Right cardiac atrium (tissue), 5 donors: ENCODE results near the gene LRP11. TPM values are rescaled to one million over a fixed set of nuclear protein-coding genes. Genes with fewer than 3 reads are reported as not detected.
A peak's percentile ranks its signal among the peaks of the same experiment; 100 is the strongest.
"Not testable (repeated sequence)": the region's sequence is repeated elsewhere in the genome, so short reads cannot be mapped to it uniquely, and the experiment has no call there.

Source experiments
- ATAC-seq, 2 donors: fragments of 200-7000 bp; cut with Tn5 transposase; one replicate each; pipeline versions ENCODE4 v1.8.0 to v1.9.1; 2020; ENCODE audit warnings: moderate library complexity in 2 of 2, mild to moderate bottlenecking in 1 of 2
- DNase-seq, 3 donors: peaks; one replicate each; pipeline ENCODE4 v3.0.0-alpha.2; 2020
- H3K27ac ChIP-seq: one replicate; pipeline ENCODE4 v1.5.1; 2013; ENCODE audit warnings: mild to moderate bottlenecking, low read length, control low read depth, moderate library complexity
- H3K27me3 ChIP-seq: one replicate; pipeline ENCODE4 v1.6.1; 2013; ENCODE audit not compliant: control insufficient read depth, insufficient read depth
- H3K4me1 ChIP-seq: one replicate; pipeline ENCODE4 v1.6.1; 2013; ENCODE audit warnings: low read length; ENCODE audit not compliant: control insufficient read depth, insufficient read depth
- H3K4me3 ChIP-seq: one replicate; pipeline ENCODE4 v1.5.1; 2013; ENCODE audit warnings: low read length, control low read depth
- H3K9me3 ChIP-seq: one replicate; pipeline ENCODE4 v1.6.1; 2013; ENCODE audit warnings: low read length; ENCODE audit not compliant: control insufficient read depth
- WGBS: extraction: QIAGEN DNeasy Blood & Tissue Kit; methylation state at CpG from one replicate; pipeline ENCODE4 v1.1.7; 2013; 5-methylcytosine and 5-hydroxymethylcytosine counted together
- intact Hi-C, 4 donors: fragments of 100-400 bp; cut with DNase I; formaldehyde crosslinking; loops; one replicate each; pipeline versions ENCODE4 v1.11.0 to v1.14.0; 2022 to 2023
- polyA plus RNA-seq: library from polyadenylated mRNA; stranded (reverse); fragments of 200-250 nt; gene quantifications from one replicate; pipeline ENCODE4 v1.2.3, GENCODE V29; 2013
- total RNA-seq, 4 donors: library from RNA; stranded (reverse); fragmentation: NEBNext Ultra II Directional; extraction: Animal tissue kit (Norgen Biotek cat#: 25700); gene quantifications; one replicate each; pipeline ENCODE4 v1.2.1, GENCODE V29; 2021
- donor health status: healthy with polysubstance abuse.
- donor health status: DM: no; HTN: yes; CAD: no.
- donor health status: DM: no; HTN: no; CAD: no.
- donor health status: DM: no; HTN: yes; CAD: no; lungs with severe emphysema.
- donor health status: DM: yes; HTN: yes; CAD: no.

LRP11 gene
- total and polyA plus RNA-seq, 5 donors: 11.5 to 36.6 (median 22.6) TPM

DNA sequence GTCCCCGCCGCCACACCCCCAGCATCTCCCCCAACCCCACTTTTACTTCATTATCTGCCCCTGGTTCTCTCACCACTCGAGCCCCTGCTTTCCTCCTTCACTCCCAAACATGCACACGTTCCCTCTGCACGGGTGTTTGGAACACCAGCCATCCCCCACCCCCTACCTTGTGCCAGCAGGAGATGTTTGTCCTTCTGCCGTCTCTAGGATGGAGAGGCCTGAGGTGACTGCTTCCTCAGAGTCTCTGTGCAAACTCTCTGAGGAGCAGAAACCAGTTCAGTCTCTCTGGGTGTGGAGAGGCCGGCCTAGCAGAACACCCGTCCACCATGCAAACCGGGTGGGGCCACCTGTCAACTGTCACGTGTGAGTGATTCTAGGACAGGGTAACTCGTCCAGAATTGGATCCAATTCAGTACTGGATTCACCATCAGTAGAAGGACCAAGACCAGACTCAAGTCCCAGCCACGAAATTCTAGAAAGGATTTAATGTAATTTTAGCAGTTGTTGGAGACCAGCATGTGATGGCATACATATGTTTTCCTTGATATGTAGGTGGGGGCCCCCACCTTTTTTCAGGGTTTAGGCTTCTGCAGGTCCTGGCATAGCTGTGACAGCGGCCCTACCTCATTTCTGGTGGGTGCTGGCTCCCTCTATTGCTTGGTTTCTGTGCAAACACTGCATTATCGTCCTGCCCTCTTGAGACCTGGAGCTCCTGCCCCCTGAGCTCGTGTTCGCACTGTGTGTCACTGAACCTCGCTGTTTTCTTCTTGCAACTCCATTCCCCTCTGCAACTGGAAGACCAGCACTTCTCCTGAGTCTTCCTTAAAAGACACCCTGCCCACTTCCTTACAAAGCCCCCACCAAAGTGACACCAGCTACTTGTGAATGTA, 33.9 kb upstream of the LRP11 start, which contains the start of gene RAET1E:
TSS of gene RAET1E (minus strand) at position 259 of the 890 bp plus-strand sequence. CDS start 7,212 bp downstream, outside the sequence.
- H3K27ac ChIP-seq: peak within 1 kb of the TSS; percentile 66
- peak in 1 of 3 donors; percentile 45 for DNase-seq
- peaks cover 22% of the 10 kb centered on the region for H3K4me1 ChIP-seq
- no peak within 1 kb of the TSS for H3K4me3 ChIP-seq
- no peak for ATAC-seq
- H3K9me3 ChIP-seq: no peaks in the 10 kb centered on the region
- H3K27me3 ChIP-seq: no peaks in the 10 kb centered on the region
- intact Hi-C loops: no loop called here
- 70% methylated on average over 17 of the region's 17 CpGs for WGBS

DNA sequence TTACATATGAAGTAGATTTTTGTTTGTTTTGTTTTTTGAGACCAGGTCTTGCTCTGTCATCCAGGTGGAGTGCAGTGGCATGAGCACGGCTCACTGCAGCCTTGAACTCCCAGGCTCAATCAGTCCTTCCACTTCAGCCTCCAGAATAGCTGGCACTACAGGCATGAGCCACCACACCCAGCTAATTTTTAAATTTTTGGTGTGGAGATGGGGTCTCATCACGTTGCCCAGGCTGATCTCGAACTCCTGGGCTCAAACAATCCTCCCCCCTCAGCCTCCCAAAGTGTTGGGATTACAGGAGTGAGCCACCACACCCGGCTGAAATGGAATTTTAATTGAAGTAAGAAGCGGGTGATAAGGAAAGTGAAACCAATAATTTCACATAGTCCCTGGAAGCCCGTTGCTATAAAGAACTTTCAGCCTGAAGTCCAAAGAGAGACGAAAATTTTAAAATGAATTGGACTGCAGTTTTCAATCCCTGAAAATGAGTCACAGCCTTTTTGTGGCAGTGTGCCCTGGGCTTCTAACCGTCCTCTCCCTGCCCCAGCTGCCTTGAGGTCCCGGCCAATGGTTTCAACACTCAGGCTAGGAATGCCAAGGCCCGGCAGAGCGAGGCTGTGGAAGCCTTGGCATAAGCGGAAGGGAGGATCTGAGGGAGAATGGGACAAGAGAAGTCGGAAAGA, 33.0 kb upstream of the LRP11 start:
- no peak overlapping the region for H3K4me3 ChIP-seq

DNA sequence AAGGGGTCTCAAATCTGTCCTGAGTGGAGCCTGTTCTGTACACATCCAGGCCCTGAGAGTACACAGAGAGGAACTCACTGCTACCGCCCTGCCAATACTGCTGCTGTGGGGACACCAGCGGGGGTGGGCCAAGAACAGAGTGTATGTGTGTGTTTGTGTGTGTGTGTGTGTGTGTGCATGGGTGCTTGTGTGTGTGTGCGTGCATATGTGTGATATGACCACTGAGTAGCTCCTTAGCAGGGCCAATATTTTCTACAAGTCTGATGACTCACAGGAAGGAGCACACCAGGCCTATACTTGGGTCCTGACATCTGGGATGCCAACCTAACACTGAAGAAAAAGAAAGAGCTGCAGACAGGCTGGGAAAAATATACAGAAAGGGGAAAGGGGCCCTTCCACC, 32.3 kb upstream of the LRP11 start:
- 82% methylated on average over 3 of the region's 3 CpGs for WGBS
- intact Hi-C loops: no loop called here
- peaks cover 22% of the 10 kb centered on the region for H3K4me1 ChIP-seq
- DNase-seq (peak in 1 of 3 donors; percentile 62), ATAC-seq (peak in 1 of 2 donors; percentile 11)
- no peak overlapping the region for H3K4me3 ChIP-seq
- no peaks in the 10 kb centered on the region for H3K9me3 ChIP-seq
- H3K27me3 ChIP-seq: no peaks in the 10 kb centered on the region
- H3K27ac ChIP-seq: peak overlapping the region; percentile 66

More for the DNA sequence above, 33.0 kb upstream of the LRP11 start:
- Histone ChIP-seq H3K27me3 (no peaks in the 10 kb centered on the region), H3K9me3 (no peaks in the 10 kb centered on the region), H3K4me1 (peaks cover 22% of the 10 kb centered on the region), H3K27ac (peak overlapping the region; percentile 66)
- peak; percentile 88 to 90 for ATAC-seq
- peak; percentile 91 to 95 (median 91) for DNase-seq
- WGBS: 47% methylated on average over 13 of the region's 13 CpGs
- intact Hi-C loops: no loop called here

DNA sequence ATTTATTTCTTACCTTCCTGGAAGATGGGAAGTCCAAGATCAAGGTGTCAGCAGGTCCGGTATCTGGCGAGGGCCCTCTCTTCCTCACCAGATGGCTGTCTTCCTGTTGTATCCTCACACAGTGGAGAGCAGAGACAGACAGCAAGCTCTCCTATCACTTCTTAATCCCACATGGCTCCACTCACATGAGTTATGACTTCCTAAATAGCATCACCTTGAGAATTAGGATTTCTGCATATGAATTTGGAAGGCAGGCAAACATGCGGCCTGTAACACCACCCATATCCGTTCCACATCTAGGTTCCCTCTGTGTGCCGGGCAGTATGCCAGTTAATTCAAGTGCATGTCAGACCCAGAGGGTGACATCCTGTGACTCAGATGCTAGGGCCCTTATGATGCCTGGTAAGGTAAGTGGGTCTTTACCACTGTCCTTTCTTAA, 31.7 kb upstream of the LRP11 start:
- 29% methylated on average over 5 of the region's 5 CpGs for WGBS
- ATAC-seq (peak; percentile 64 to 87), DNase-seq (peak; percentile 68 to 74 (median 70))
- Histone ChIP-seq H3K27me3 (no peaks in the 10 kb centered on the region), H3K4me1 (peaks cover 22% of the 10 kb centered on the region), H3K27ac (peak overlapping the region; percentile 82), H3K4me3 (no peak overlapping the region), H3K9me3 (no peaks in the 10 kb centered on the region)
- intact Hi-C loops: no loop called here

DNA sequence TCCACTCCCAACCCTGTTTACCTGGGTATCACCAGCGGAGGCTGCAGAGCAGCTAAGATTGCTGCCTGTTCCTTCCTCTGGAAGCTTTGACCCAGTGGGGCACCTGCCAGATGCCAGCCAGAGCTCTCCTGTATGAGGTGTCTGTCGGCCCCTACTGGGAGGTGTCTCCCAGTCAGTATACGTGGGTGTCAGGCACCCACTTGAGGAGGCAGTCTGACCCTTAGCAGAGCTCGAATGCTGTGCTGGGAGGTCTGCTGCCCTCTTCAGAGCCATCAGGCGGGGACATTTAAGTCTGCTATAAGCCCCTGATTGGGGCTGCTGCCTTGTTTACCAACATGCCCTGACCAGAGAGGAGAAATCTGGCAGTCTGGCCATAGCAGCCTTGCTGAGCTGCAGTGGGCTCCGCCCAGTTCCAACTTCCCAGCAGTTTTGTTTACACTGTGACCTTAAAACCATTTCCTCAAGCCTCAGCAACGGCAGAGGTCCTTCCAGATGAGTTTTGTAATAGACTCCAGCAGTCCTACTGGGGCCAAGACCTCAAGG, 31.0 kb upstream of the LRP11 start:
- peak; percentile 87 to 88 for ATAC-seq
- Histone ChIP-seq H3K27ac (peak overlapping the region; percentile 86), H3K4me1 (peaks cover 22% of the 10 kb centered on the region), H3K9me3 (no peaks in the 10 kb centered on the region), H3K27me3 (no peaks in the 10 kb centered on the region), H3K4me3 (no peak overlapping the region)
- intact Hi-C loops: no loop called here
- DNase-seq: peak; percentile 77 to 89 (median 83)
- WGBS: 41% methylated on average over 7 of the region's 7 CpGs

DNA sequence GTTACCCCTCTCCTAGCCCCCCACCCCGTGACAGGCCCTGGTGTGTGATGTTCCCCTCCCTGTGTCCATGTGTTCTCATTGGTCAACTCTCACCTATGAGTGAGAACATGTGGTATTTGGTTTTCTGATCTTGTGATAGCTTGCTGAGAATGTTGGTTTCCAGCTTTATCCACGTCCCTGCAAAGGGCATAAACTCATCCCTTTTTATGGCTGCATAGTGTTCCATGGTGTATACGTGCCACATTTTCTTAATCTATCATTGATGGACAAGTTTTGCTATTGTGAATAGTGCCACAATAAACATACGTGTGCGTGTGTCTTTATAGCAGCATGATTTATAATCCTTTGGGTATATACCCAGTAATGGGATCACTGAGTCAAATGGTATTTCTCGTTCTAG, 27.7 kb upstream of the LRP11 start:
- peaks cover 17% of the 10 kb centered on the region for H3K4me1 ChIP-seq
- DNase-seq, H3K27ac ChIP-seq, intact Hi-C loops, H3K4me3 ChIP-seq, H3K9me3 ChIP-seq, ATAC-seq, H3K27me3 ChIP-seq: not testable (repeated sequence)
- WGBS: 76% methylated on average over 6 of the region's 6 CpGs

DNA sequence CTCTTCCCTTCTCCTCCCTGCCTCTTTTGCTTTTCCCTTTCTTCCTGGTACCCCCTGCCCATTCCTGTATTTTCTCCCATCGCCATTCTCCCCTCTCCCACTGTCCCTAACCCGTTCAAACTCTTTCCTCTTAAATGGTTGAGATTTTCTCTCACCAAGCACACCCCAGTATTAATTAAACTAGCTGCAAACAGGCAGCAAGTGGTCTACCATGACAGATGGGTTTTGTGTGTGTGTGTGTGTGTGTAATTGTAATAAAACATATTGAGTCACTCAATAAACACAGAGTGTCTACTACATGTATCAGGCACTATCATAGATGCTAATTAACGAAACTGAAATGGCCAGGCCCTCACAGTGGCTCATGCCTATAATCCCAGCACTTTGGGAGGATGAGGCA, 27.1 kb upstream of the LRP11 start:
- Histone ChIP-seq H3K27me3 (no peaks in the 10 kb centered on the region), H3K9me3 (no peaks in the 10 kb centered on the region), H3K4me1 (peaks cover 11% of the 10 kb centered on the region), H3K27ac (no peak overlapping the region), H3K4me3 (no peak overlapping the region)
- 85% methylated on average over 3 of the region's 3 CpGs for WGBS
- DNase-seq: no peak
- no peak for ATAC-seq
- intact Hi-C loops: no loop called here

DNA sequence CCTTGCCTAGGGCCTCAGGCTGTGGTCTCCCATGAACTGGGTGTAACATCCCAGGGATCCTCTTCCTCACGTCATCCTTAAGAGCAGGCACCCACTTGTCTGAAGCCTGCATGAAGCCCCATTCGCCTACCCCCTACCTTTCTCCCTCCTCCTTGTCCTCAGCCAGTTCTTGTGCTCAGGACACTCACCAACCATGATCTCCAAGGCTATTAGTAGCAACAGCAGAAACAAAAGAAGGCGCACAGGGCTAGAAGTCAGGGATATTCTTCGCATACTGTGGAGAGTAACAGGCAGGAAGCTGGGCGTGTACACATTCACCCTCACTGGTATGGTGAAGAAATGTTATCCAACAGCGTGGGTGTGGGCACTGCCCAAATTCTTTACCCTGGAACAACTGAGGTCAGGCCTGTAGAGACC, 26.5 kb upstream of the LRP11 start:
- intact Hi-C loops: no loop called here
- no peaks in the 10 kb centered on the region for H3K9me3 ChIP-seq
- H3K4me3 ChIP-seq: no peak overlapping the region
- DNase-seq (no peak), ATAC-seq (peak in 1 of 2 donors; percentile 49)
- H3K27me3 ChIP-seq: no peaks in the 10 kb centered on the region
- no peak overlapping the region for H3K27ac ChIP-seq
- H3K4me1 ChIP-seq: peaks cover 6% of the 10 kb centered on the region
- WGBS: 68% methylated on average over 6 of the region's 6 CpGs

DNA sequence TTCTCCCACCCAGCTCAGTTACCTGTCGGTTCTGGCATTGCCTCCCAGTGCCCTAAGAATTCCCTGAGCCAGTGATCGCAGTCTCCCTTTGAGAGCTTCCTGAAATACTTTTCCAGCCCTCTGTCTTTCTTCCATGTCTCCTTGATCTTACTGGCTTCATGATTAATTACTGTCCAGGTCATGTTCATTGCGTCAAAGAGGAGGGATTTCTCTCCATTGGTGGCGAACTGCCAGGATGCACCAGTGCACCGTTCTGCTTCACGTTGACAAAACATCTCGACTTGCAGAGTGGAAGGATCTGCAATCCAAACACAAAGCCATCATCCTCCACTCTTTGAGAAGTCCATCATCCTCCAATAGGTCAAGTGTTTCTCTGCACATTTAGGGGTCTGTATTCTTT, 25.2 kb upstream of the LRP11 start:
- DNase-seq (no peak), ATAC-seq (no peak)
- Histone ChIP-seq H3K27me3 (no peaks in the 10 kb centered on the region), H3K27ac (no peak overlapping the region), H3K4me3 (no peak overlapping the region), H3K9me3 (no peaks in the 10 kb centered on the region), H3K4me1 (no peaks in the 10 kb centered on the region)
- intact Hi-C loops: no loop called here
- WGBS: 81% methylated on average over 7 of the region's 7 CpGs

DNA sequence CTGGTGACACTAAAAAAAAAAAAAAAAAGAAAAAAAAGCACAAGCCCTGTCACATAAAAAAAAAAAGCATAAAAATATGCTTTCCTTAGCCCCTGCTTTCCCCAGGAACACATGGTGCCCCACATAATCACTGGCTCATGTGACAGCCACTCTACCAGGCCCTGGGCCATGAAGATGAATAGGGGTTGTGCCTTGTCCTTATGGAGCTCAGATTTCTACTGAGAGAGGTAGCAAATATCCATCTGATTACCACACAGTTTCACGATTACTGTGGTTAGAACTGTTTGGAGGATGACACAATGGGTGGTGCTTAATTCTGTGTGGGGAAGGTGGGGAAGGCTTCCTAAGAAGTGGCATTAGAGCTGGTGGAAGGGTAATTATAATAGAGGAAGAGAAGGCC, 24.5 kb upstream of the LRP11 start:
- Histone ChIP-seq H3K27me3 (no peaks in the 10 kb centered on the region), H3K9me3 (no peaks in the 10 kb centered on the region), H3K27ac (no peak overlapping the region), H3K4me1 (no peaks in the 10 kb centered on the region), H3K4me3 (no peak overlapping the region)
- ATAC-seq (no peak), DNase-seq (no peak)
- 59% methylated on average over 1 of the region's 1 CpG for WGBS
- intact Hi-C loops: no loop called here

DNA sequence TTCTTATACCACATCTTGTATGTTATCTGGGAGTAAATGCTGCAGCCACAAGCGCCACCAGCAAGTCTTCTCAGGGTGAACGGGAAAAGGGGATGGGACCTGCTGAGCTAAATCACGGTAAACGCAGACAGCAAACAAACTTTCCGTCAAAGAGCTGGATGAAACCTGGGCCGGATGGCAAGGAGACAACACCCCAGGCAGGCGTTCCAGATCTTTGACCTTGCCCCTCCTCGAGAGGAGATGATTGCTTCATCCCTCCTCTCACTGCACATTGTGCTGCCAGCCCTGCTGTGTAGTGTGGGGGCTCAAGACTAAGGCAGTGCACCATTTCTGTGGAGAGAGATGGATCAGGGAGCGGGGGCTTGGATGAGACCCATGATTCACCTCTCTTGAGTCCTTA, 23.9 kb upstream of the LRP11 start:
- no peaks in the 10 kb centered on the region for H3K27me3 ChIP-seq
- ATAC-seq: no peak
- no peaks in the 10 kb centered on the region for H3K9me3 ChIP-seq
- intact Hi-C loops: no loop called here
- no peak overlapping the region for H3K4me3 ChIP-seq
- WGBS: 71% methylated on average over 9 of the region's 9 CpGs
- H3K4me1 ChIP-seq: no peaks in the 10 kb centered on the region
- DNase-seq: no peak
- H3K27ac ChIP-seq: no peak overlapping the region
